Stimulated activated CD4-positive, alpha-beta T cell treated with anti-CD3 and anti-CD28 coated beads, Interleukin-4, amount 100 ng/mL, for 48 hours (primary cell): ENCODE data around the gene DNER.
"Not testable (repeated sequence)": the region's sequence is repeated elsewhere in the genome, so short reads cannot be mapped to it uniquely, and the experiment has no call there.

Source experiments
- DNase-seq, 2 donors: peaks; one replicate each; pipeline ENCODE4 v3.0.0-alpha.2; 2020; ENCODE audit warnings: low read depth in 2 of 2

DNER gene

DNA sequence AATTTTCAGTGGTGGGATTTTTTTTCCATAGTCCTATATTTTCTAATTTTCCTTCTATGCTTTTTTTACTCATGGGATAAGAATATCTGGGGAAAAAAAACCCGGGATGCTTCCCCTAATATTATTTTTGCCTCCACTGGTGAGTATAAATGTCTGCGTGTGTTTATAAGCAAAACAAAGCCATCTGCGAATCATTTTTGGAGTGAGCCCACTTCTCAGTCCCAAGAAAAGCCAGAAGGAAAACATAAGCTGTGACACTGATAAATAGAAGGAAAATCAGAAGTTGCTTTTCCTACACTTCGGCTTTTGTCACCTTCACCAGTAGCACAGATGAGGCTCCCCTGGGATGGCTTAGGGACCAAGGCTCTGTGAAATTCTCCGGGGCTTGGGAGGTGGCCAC, 308.6 kb downstream of the DNER start:
- DNase-seq = no peak

DNA sequence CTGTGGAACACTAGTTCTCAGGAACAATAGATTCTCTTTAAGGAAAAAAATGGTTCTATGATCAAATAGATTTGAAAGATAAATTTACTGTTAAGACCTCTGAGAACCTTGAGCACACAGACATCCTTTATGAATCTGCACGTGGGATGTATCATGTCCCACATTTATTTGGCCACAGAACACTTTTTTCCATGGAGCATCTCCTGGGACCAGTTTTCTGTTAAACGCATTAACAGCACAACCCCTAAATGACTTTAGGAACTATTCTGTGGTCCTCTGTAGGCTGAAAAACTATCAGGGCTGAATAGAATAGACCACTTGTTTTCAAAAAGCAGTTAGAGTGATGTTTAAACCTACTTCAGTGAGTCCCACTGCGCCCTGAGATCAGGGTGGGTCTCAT, 311.1 kb downstream of the DNER start:
- no peak for DNase-seq

DNA sequence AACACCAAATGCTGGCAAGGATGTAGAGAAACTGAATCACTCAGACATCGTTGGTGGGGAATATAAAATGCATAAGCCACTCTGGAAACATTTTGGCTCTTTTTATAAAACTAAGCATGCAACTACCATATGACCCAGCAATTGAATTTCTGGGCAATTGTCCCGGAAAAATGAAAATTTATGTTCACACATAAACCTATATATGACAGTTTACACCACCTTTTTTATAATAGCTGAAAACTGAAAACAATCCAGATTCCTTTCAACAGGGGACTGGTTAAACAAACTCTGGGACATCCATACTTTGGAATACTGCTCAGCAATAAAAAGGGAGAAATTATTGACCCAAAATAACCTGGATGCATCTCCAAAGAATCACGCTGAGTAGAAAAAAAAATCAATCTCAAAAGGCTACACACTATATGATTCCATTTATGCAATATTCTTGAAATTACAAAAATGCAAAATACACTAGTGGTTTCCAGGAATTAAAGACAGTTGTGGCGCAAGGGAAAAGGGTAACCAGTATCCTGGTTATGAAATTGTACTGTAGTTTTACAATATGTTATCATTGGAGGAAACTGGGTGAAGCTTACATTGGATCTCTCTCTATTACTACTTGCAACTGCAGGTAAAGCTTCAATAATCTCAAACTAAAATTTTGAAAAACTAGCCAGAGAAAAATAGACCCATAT, 313.0 kb downstream of the DNER start:
- no peak for DNase-seq

DNA sequence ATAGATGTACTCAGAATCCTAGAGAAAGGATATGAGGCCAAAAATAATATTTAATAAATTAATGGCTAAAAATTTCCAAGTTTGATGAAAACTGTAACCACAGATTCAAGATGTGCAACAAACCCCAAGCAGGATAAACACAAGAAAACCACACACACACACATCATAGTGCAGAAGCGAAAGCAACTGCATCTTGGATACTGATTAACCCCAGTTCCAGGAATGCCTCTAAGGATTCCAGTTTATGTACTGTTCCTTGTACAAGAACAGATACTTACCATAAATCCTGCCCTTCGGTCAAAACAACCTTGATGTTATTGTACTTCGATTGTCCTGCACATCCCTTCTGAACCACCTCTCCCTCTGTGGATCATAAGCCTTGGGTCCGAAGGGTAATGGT, 320.4 kb downstream of the DNER start:
- no peak for DNase-seq

DNA sequence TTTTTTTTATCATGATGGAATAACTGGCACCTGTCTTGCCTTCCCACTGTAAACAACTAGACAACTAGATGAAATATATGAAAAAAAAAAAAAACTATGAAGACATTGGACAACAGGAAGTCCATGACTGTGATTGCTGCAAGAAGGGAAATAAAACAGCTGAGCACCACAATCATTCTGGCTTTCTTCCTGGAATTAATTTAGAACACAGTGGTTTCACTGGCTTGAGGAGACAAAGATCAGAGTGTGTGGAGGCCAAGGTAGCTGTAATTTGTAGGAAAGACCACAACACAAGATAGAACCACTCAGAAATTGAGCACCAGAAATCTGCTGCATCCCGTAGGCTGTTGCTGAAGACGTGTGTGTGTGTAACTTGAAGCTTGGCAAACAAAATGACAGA, 322.2 kb downstream of the DNER start:
- DNase-seq = no peak

DNA sequence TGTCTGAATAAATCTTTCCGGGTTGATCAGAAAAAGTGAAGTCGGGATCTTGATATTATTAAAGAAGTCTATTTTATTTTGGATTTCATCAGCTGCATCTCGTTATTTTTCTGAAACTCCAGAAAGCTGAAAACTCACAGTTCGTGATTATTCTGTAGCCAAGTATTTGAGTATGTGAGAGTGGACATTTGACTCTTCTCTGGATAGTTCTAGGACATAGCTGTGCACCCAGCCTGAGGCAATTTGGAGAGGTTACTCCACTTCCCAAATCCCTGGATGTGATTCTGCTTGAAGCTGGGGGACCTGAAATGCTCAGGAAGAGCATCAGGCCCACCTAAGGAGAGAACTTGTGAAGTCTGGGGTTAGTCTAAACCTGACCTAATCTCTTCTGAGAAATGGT, 325.6 kb downstream of the DNER start:
- no peak for DNase-seq

DNA sequence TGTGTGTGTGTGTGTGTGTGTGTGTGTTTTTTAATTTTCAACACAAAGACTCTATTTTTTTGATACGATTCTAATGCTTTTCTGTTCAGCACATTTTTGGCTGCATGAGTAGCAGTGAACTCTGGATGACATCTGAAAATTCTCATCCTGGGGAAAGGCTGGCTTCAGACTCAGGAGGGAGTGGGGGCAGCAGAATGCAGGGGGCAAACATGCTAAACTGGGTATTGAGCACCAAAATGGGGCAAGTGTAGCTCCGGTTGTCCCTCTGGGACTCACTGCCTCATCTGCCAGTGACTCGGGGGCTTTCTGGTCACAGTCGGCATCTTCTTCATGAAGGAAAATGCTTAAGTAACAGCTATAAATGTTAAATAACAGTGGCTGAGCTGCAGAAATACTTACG, 326.5 kb downstream of the DNER start:
- DNase-seq = no peak

DNA sequence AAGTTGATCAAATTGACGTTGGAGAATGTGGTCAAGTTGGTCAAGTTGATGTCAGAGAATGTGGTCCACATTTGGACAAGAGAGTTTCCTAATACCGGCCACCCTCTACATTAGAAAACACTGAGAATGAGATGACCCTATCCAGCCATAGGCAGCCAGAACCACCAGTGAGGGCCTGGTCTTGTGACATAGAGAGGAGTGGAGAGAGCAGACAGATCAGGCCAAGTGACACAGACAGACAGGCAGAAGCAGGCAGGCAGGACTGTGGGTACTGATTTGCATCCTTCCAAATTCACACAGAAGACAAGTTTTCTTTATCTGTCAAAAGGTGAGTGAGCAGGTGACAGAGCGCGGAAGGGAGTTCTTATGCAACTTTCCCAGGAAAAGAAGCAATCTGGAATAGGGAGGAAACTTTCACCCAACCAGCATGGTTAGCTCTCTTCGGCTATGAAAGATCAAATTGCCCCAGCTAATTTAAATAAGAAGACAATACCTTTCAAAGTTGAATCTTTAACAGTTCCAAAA, 334.2 kb downstream of the DNER start:
- DNase-seq = no peak

DNA sequence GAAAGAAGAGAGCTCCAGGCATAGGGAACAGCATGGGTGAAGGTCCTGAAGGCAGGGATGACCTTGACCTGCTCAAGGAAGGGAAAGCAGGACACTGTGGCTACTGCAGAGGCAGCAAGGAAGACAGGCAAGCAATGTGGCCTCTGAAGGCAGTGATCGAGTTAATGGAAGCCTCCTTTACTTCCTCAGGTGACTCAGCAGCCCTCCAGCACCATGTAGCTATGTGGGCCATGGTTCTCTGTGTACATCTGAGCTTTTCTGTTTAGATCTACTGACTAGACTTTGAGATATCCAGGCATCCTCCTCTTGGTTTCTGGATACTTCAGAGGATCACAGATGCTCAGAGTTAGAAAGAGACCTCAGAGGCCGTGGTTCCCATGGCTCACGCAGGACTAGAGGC, 336.0 kb downstream of the DNER start:
- DNase-seq = no peak

DNA sequence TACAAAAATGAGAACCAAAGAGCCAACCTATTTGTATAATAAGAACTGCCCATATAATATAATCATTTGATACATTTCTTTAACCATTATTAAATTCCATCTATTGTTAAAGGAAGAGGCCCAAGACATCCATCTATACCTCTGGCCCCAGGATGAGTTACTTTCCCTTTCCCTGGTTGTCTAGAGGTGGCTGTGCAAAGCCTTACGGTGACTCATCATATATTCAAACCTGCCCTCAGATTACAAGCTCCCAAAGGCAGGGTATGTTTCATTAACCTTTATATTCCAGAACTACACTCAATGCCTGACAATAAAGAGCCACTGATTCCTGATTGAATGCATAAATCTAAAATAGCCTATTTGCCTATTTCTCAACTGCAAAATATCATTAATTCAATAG, 337.5 kb downstream of the DNER start:
- no peak for DNase-seq

DNA sequence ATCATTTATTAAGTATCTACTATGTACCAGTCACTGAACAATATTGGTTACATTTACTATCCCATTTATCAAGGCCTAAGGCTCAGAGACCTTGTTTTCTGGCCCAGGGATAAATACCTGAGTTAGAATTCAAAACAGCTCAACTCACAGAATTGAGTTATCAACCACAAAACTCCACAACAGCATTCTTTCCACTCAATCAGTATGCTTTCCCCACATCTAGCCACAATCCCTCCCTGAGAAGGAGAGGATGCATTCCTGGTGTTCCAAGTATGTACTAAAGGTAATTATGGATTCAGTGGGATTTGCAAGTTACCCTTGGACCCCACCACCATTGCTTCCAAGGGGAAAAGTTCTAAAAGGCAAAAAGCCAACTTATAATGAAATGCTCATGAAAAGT, 339.1 kb downstream of the DNER start:
- DNase-seq = no peak

DNA sequence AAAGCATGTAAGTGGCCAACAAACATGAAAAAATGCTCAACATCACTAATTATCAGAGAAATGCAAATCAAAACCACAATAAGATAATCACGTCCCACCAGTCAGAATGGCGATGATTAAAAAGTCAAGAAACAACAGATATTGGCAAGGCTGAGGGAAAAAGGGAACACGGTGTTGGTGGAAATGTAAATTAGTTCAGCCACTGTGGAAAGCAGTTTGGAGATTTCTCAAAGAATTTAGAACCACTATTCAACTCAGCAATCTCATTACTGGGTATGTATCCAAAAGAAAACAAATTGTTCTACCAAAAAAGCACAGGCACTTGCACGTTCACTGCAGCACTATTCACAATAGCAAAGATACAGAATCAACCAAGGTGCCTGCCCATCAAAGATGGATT, 341.0 kb downstream of the DNER start:
- DNase-seq = not testable (repeated sequence)

DNA sequence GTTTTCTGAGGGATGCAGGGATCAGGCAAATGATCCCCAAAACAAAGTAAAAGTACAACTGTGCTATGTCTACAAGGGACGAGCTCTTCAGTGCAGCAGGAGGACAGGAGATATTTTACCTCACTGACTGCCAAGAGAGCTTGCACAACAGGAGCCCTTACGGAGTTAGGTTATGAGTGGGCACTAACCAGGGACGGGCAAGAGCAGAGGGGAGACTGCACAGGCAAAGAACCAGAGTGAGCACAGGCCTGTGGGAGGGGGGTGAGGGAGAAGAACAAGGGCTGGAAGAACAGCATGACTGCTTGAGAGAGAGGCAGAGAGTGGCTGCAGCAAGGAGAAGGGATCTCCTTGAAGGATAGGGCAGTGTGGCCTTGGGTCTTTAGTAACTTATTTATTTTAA, 342.1 kb downstream of the DNER start:
- DNase-seq = no peak

DNA sequence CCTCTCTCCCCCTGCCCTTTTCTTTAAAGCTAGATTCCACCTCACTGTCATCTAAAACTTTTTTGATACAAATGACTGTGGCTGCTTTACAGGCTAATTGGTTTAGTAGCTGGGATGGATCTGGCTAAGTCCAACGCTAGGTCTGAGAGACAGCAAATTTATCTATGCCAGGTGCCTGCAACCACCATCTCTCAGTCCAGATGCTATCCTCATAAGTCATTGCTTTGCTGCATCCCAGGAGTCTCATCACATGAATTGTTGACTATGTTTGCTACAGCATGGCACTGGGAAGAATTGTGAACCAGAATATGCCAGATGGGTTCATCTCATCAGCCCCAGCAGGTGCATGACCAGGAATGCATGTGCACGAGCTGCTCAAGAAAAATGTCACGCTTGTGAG, 343.3 kb downstream of the DNER start:
- no peak for DNase-seq

DNA sequence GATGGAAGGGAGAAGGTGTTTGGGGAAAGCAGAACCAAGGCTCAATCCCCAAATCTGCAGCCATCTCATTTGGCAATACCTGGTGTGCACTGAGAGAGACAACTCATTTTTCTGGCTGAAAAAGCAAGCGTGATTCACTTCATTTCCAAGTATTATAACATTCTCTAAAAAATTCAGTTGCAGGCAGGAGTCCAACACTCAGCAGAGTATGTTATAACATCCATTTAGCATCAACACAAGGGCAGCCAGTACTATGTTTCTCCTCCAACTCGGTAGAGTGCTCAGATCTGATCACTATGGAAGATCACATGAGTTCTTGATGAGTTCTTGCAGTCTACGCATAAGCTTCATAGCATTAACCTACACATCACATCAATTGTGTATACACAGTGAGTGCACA, 343.8 kb downstream of the DNER start:
- no peak for DNase-seq

DNA sequence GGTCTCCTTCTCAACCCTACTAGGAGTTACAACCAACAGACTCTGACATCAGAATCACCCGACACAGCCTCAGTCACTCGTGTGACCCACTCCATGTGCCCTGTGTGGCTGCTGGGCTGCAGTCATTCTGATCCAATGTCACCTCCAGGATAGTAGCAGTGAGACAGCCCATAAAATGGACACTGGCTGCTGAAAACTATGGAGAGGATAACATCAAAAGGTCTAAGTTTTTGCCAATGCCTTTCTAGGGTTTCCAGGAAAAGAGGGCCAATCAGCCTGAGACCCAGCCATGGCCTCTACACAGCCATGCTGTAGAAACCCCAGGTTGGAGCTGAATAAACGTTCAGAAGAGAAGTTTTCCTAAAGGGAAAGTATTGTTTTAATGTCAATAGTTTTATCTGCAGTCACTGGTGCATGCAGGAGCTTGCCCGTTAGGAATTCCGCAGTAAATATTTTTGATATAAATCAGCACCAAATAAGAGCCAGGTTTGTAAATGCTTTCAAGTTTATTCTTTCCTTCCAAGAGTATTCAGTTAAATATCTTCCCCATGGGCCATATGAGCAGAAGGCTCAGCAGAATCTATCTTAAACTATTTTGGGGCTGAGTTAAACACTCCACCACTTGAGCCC, 351.1 kb downstream of the DNER start:
- DNase-seq = no peak

DNA sequence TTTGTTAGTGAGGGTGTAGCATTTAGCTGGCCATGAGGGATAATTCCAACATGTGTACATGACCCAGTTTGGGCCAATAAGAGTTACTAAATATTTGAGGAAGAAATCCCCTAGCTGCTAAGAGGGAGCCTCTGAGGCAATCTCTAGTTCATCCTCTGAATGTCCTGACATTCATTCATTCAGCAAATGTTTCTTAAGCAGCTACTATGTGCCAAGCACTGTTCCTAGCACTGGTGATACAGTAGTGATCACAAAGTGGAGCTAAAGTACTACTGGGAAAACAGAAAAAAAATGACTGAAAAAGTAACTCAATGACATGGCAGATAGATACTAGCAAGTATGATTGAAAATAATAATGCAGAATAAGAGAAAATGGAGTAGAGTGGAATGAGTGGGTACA, 363.5 kb downstream of the DNER start:
- DNase-seq = no peak

DNA sequence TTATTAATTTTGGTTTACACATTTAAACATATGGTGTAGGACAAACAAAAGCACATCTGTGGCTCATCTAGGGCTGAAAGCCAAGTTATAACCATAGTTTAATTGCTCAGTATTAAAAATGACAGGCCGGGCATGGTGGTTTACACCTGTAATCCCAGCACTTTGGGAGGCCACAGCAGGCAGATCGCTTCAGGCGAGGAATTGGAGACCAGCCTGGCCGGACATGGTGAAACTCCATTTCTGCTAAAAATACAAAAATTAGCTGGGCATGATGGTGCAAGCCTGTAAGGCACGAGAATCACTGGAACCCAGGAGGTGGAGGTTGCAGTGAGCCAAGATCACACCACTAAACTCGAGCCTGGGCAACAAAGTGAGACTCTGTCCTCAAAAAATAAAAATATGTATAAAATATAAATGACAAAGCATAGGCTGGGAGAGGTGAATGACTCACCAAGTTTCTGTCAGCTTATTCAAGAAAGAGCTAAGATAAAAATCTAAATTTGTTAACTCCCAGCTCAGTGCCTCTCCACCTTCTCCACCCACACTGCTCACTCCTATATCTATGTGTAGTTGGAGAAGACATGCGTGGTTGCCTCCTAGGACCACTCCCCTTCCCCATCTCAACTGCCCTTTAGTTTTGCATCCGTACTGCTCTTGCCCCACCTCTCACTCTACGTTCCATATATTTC, 364.1 kb downstream of the DNER start:
- no peak for DNase-seq

DNA sequence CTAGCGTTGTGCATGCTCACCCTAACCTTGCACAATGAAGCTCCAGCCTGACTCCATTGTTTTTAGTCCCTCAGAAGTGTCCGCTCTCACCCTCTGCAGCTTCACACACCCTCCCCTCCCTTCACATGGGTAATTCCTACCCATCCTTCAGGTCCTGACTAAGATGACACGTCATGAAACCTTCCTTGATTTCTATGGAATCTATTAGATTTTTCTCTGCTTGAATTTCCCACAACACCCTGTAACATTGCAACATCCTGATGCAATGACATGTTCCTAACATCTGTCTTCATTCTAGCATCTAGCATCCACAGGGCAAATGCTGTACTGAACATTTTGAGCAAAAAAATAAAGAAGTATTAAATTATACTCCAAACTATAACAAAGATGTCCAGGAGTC, 366.2 kb downstream of the DNER start:
- no peak for DNase-seq

DNA sequence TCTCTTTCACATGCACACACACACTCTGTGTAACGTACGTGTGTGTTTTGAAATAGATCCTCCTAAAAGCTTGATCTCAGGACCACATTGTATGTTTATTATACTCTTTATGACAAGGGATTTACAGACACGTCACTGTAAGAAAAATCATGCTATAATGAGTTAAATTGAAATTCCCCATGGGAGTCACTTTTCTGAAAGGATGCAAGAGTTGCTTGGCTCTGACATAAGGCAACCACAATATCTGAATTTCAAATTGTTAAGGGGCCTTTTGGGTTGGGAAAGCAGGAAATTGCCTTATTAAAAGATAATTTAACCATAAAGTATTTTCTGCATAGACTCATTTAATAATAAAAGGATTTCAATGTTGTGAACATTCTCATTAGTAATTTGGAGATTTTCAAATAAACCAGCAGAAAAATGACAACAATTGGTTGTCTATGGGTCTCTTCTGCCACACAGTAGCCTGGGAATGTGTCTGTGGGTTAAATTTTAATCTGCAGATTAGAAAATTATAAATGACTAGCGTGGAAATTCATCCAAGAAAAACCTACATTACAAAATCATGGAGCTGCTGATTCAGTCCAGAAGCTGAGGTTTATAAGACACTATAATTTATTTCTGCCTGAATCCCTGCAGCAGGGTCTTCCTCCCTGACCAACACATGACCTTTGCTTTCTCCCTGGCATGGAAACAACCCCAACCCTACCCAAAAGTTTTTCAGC, 367.4 kb downstream of the DNER start:
- no peak for DNase-seq

DNA sequence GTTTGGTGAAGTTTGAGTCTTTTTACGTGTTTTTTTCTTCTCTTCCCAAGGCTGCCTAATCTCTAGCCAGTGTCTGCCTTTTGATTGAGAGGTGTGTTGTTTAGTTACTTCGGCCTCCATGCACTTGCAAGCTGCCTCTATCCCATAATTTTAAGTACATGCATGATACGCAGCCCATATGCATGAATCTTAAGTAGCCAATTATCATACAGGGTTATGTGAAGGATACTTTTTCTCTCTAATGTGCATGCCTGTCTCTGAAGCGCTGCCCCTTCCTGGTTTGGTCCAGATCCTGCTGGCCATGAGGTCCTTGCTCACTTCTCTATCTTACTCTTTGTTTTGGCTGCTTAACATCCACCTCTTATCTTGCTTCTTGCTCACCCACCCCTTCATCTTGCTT, 369.4 kb downstream of the DNER start:
- DNase-seq = no peak

DNA sequence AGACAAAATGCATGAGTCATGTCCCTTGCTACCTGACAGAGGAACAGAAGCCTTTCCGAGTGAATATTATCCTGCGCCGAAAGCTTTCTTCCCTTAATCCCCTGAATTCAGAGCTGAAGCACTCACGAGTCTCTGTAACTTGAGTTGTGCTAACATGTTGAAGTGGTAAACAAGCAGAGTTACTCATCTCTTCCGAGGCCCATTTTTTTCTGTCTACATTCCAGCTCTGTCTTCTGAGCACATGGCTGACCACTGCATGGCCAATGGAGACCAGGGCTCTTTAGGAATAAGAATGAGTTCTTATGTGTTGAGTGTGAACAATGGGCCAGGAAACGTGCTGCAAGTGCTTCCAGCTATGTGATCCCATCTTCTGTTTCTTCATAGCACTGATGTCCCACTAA, 370.2 kb downstream of the DNER start:
- no peak for DNase-seq

DNA sequence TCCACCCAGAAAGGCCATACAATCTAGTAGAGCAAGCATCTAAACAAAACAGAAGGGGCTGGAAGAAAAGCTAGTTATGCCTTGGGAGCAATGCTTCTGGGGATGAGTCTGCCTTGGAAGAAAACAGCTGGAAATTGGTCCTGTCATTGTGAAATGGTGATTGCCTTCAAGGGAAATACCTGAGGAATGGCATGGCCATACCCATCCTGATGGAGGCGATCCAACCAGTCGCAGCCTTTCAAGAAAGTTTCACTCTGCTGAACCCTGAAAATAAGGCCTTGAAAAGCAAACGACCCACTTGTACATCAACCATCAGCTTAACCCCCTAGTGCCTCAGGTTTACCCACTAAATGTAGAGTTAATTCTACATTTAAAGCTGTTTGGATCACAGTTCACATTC, 370.7 kb downstream of the DNER start:
- DNase-seq = no peak
